GM15510 (cell line): Measurements from ENCODE around the gene SLC27A3.

ENCODE experiments used
- POLR2A ChIP-seq: IDR thresholded peaks from 3 replicates; pipeline ENCODE4 v1.6.1; 2011; ENCODE audit warnings: borderline replicate concordance; ENCODE audit not compliant: insufficient read length; ENCODE audit errors: extremely low read depth

SLC27A3 gene

GRCh38 chr1:153774780-153775457 is at the start of gene SLC27A3:
Gene SLC27A3, plus strand, starts transcription at chr1:153775407. Its CDS starts 91 bp downstream, at chr1:153775498.
- no peak for TF ChIP-seq POLR2A

GRCh38 chr1:153727463-153728304 is 47.5 kb upstream of the SLC27A3 start, which contains the start of gene INTS3:
Gene INTS3, plus strand, starts transcription at chr1:153728050. Its CDS starts 585 bp downstream, at chr1:153728635.
- TF ChIP-seq POLR2A, result peak; percentile 79

GRCh38 chr1:153728305-153729066 is 46.7 kb upstream of the SLC27A3 start:
- no peak for TF ChIP-seq POLR2A

GRCh38 chr1:153730468-153730988 is 44.7 kb upstream of the SLC27A3 start:
- TF ChIP-seq POLR2A, result no peak

- no peak for TF ChIP-seq POLR2A
Measured at GRCh38 chr1:153733970-153734369, 41.2 kb upstream of the SLC27A3 start.

- TF ChIP-seq POLR2A, result no peak
Measured at GRCh38 chr1:153734396-153735089, 40.7 kb upstream of the SLC27A3 start.

- no peak for TF ChIP-seq POLR2A
Measured at GRCh38 chr1:153735090-153735420, 40.2 kb upstream of the SLC27A3 start.

GRCh38 chr1:153741986-153742385 is 33.2 kb upstream of the SLC27A3 start:
- TF ChIP-seq POLR2A, result no peak

- TF ChIP-seq POLR2A, result no peak
Measured at GRCh38 chr1:153742411-153743142, 32.6 kb upstream of the SLC27A3 start.

GRCh38 chr1:153745417-153745816 is 29.8 kb upstream of the SLC27A3 start:
- TF ChIP-seq POLR2A, result no peak

- no peak for TF ChIP-seq POLR2A
Measured at GRCh38 chr1:153746174-153746573, 29.0 kb upstream of the SLC27A3 start.

- TF ChIP-seq POLR2A, result no peak
Measured at GRCh38 chr1:153748903-153749302, 26.3 kb upstream of the SLC27A3 start.

GRCh38 chr1:153749408-153750005 is 25.7 kb upstream of the SLC27A3 start:
- no peak for TF ChIP-seq POLR2A
